22Rv1 (cell line): ENCODE data around the gene RPRD1A.

Source experiments
- H3K27ac ChIP-seq: fragments of 450-650 bp; 2 replicates; pipeline ENCODE4 v1.5.1; 2017
- ZFX ChIP-seq: fragments of 450-650 bp; IDR thresholded peaks from 2 replicates; pipeline ENCODE4 v1.6.1; 2017; ENCODE audit warnings: antibody characterized with exemption, borderline replicate concordance
- TF ChIP-seq, protein P1 (sequence below): fragments of 450-650 bp; IDR thresholded peaks from 2 replicates; pipeline ENCODE4 v1.5.1; 2017; ENCODE audit warnings: mild to moderate bottlenecking

The RPRD1A gene

DNA sequence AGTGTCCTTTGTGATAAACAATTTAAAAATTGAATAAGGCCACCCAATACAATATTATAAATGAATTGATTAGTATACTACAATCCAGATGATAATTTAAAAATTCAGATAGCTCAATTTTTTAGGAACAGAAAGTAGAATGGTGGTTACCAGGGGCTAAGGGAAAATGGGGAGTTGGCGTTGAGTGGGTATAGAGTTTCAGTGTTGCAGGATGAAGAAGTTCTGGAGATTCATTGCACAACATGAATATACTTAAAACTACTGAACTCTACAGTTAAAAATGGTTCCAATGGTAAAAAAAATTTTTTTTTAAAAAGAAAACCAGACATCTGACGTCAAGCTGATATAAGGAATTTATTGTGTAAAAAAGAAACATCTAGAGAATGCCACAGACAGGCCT is 40.8 kb upstream of the RPRD1A start:
- no peak for TF ChIP-seq ZFX
- TF ChIP-seq, protein P1, sequence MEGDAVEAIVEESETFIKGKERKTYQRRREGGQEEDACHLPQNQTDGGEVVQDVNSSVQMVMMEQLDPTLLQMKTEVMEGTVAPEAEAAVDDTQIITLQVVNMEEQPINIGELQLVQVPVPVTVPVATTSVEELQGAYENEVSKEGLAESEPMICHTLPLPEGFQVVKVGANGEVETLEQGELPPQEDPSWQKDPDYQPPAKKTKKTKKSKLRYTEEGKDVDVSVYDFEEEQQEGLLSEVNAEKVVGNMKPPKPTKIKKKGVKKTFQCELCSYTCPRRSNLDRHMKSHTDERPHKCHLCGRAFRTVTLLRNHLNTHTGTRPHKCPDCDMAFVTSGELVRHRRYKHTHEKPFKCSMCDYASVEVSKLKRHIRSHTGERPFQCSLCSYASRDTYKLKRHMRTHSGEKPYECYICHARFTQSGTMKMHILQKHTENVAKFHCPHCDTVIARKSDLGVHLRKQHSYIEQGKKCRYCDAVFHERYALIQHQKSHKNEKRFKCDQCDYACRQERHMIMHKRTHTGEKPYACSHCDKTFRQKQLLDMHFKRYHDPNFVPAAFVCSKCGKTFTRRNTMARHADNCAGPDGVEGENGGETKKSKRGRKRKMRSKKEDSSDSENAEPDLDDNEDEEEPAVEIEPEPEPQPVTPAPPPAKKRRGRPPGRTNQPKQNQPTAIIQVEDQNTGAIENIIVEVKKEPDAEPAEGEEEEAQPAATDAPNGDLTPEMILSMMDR, result no peak
- H3K27ac ChIP-seq, result peak overlapping the region; percentile 54; the same call in 1 of the 2 replicates

DNA sequence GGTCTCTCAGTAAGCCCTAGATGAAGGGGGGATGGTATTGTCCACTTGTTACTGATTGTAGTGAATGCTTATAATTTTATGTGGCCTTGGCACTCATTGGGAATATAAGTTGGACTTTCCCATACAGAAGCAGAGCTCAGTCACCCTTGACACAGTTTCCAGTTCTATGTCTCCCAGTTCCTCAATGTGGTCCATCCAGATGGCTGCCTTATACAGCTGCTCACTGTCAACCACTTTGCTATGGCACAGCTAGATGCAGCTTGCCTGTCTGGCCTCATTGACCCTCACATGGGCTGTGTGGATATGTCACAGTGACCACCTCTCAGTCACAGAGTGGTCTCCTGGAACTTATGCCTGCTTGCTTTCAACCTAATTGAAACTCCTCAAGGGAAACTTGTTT is 40.1 kb upstream of the RPRD1A start:
- TF ChIP-seq ZFX, result no peak
- TF ChIP-seq, protein P1, result no peak
- peak overlapping the region; percentile 54; the same call in 1 of the 2 replicates for H3K27ac ChIP-seq

DNA sequence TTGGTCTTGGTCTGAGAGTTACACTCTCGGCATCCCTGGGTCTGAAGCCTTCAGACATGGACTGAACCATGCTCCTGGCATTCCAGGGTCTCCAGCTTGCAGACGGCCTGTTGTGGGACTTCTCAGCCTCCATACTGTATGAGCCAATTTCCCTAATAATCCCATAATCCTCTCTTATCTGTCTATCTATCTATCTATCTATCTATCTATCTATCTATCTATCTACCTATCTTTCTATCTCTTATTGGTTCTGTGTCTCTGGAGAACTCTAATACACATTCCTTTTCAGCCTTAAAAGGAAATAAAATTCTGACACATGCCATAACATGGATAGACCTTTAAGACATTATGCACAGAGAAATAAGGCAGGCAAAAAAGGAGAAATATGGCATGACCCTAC is 37.4 kb upstream of the RPRD1A start:
- no peak overlapping the region for H3K27ac ChIP-seq
- no peak for TF ChIP-seq ZFX
- TF ChIP-seq, protein P1, result no peak

DNA sequence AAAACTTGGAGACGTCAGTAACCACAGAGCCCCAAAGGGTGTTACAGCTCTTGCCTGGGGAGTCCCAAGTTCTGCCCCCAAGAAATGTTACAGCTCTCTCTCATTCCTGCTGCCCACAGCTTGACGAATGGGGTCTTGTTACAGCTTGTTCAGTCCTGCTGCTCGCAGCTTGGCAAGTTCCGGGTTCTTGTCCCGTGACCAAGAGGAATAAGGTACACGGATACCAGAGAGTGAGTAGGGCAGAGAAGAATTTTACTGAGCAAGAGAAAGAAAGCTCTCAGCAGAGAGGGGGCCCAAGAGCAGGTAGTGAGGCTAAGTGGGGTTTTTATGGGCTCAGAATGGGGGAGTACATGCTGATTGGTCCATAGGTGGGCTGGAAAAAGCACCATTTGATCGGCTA is 34.6 kb upstream of the RPRD1A start:
- no peak for TF ChIP-seq ZFX
- TF ChIP-seq, protein P1, result no peak

DNA sequence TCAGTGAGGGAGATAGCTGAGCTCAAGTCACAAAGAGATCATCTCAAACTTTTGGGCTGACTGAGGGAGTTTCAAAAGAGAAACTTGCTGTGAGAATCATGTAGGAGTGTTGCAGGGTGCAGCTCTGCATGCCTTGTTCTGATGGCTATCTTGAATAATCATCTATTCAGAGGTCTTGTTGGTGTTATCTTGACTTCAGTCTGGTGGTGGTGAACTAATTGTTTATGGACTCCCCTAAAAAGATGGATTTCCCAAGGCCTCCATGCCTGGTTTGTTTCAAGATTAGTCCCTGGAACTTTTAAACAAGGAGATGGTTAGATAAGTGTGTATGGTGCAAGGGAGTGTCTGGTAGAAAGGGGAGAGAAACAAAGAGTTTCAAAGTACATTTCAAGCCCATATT is 32.0 kb upstream of the RPRD1A start:
- no peak for TF ChIP-seq ZFX
- TF ChIP-seq, protein P1, result no peak
- no peak overlapping the region for H3K27ac ChIP-seq

More for the DNA sequence above, 34.6 kb upstream of the RPRD1A start:
- no peak overlapping the region for H3K27ac ChIP-seq

DNA sequence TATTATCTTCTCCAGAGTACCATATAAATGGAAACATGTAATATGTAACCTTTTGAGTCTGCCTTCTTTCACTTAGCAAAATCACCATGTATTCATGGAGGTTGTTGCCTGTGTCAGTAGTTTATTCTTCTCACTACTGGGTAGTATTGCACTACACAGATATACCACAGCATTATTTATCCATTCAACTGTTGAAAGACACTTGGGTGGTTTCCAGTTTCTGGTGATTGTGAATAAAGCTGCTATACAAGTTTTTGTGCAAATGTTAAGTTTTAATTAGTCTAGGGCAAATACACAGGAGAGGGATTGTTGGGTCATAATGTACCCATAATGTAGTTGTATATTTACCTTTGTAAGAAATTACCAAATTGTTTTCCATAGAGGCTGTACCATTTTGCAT is 29.6 kb upstream of the RPRD1A start:
- TF ChIP-seq, protein P1, result no peak
- no peak for TF ChIP-seq ZFX
- H3K27ac ChIP-seq, result peak overlapping the region; percentile 59

DNA sequence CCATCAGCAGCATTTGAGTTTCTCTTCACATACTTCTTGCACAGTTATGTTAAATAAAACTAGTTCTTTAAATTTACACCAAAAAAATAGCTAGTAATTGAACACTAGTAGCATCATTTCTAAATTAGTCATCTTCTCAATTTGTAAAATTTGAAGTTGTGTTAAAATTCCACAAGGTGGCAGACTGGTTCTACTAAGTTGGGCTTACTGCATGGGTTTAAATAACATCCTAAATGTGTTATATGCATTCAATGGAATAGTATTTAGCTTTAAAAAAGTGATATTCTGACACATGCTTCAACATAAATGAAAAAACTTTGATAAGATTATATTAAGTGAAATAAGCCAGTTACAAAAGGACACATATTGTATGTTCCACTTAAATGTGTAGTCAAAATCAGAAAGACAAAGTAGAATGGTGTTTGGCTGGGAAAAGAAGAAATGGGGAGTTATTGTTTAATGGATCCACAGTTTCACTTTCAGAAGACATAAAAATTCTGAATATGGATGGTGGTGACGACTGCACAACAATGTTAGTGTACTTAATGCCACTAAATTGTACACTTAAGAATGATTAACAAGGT is 28.7 kb upstream of the RPRD1A start:
- TF ChIP-seq ZFX, result no peak
- TF ChIP-seq, protein P1, result peak; percentile 77
- H3K27ac ChIP-seq, result peak overlapping the region; percentile 59
